ENCODE results near the gene MT1HL1. TPM values are rescaled to one million over a fixed set of nuclear protein-coding genes. Genes with fewer than 3 reads are reported as not detected.

MT1HL1 gene
- total and polyA plus RNA-seq, 2 of the 4 experiments (the other 2 are of a cell fraction): not detected

GRCh38 chr1:237035759-237036158 lies 31.5 kb upstream of the MT1HL1 start:
- Histone ChIP-seq H4K20me1 (ENCODE audit: insufficient read depth, low read length) (no peaks in the 10 kb centered on the region), H3K36me3 (ENCODE audit: control insufficient read depth, insufficient read depth, low read length) (no peaks in the 10 kb centered on the region), H3K27me3 (ENCODE audit: control insufficient read depth, insufficient read depth, low read length) (no peaks in the 10 kb centered on the region), H4K5ac (ENCODE audit: low read depth, low read length) (no peak overlapping the region), H3K14ac (replicated peaks; ENCODE audit: low read depth, low read length) (no peak overlapping the region), H4K8ac (ENCODE audit: low read depth in 2 of 2, low read length in 2 of 2) (no peak overlapping the region), H2AK5ac (ENCODE audit: low read depth, low read length) (no peak overlapping the region), H3K27ac (ENCODE audit: insufficient read depth, low read length) (no peak overlapping the region), H3K56ac (ENCODE audit: extremely low read depth, insufficient read depth, low read length) (no peak overlapping the region), H2AFZ (replicated peaks; ENCODE audit: low read length, poor library complexity) (no peak overlapping the region), H3K4me1 (ENCODE audit: control insufficient read depth, insufficient read depth, low read length) (no peaks in the 10 kb centered on the region), H3K79me1 (ENCODE audit: low read depth in 1 of 2, low read length in 2 of 2) (no peaks in the 10 kb centered on the region), H3K4ac (ENCODE audit: low read depth, low read length) (no peak overlapping the region), H3K23ac (ENCODE audit: low read depth, low read length) (no peak overlapping the region), H3K4me3 (ENCODE audit: insufficient read depth, low read depth, low read length) (no peak overlapping the region), H3K9me3 (ENCODE audit: control insufficient read depth, insufficient read depth, low read length) (peaks cover 11% of the 10 kb centered on the region), H2AK9ac (replicated peaks; ENCODE audit: low read depth, low read length, poor library complexity) (no peak overlapping the region), H3K9ac (ENCODE audit: low read depth, low read length) (no peak overlapping the region), H4K91ac (ENCODE audit: insufficient read depth, low read depth, low read length) (no peak overlapping the region), H2BK20ac (ENCODE audit: low read depth, low read length) (no peak overlapping the region), H2BK120ac (ENCODE audit: low read depth, low read length) (no peak overlapping the region), H3K9me1 (ENCODE audit: insufficient read depth, low read length) (no peaks in the 10 kb centered on the region), H3K18ac (ENCODE audit: low read depth, low read length) (no peak overlapping the region), H2BK5ac (ENCODE audit: low read depth, low read length, poor library complexity, severe bottlenecking) (no peak overlapping the region), H3K4me2 (ENCODE audit: low read depth, low read length) (no peak overlapping the region), H2BK15ac (ENCODE audit: low read depth, low read length) (no peak overlapping the region)
- intact Hi-C loops (cut with micrococcal nuclease) (no loop called here), in situ Hi-C loops (cut with MboI; ENCODE audit: low sequenced_read_pairs) (no loop called here), dilution Hi-C loops (cut with HindIII; ENCODE audit: low sequenced_read_pairs, unreplicated experiment) (no loop called here)
- ChIA-PET POLR2A (ENCODE audit: unreplicated experiment) (no interaction called here), CTCF (no interaction called here)
- TF ChIP-seq POLR2A (IDR thresholded peaks at IDR 0.05; ENCODE audit: low read depth, low read length) (no peak), FOS (IDR thresholded peaks at IDR 0.05; ENCODE audit: low read depth, low read length) (no peak), CHD1 (IDR thresholded peaks at IDR 0.05; ENCODE audit: low read depth, low read length) (no peak)
- DNase-seq (no peak), ATAC-seq (ENCODE audit: low read depth) (no peak)
- BruUV-seq (replicated peaks): no TSS peak
- 75% methylated on average over 1 of the region's 1 CpG; no CpG with 5 or more reads in 1 of the 2 experiments for WGBS, 2 experiments (ENCODE audit: extremely low coverage in 2 of 2, insufficient read length in 1 of 2)

Data from IMR-90 (cell line).